Endothelial cell of umbilical vein (primary cell): ENCODE data around the gene RGS11. TPM values are rescaled to one million over a fixed set of nuclear protein-coding genes. Genes with fewer than 3 reads are reported as not detected.

Source experiments
- BruUV-seq: library from RNA; stranded (reverse); fragments of 400-500 nt; replicated peaks from 2 replicates; lab custom pipeline; 2021; lab: Mats Ljungman, UMichigan
- CTCF ChIA-PET: fragments of 300-600, 350-600 bp; sonication (Branson Sonifier 250); formaldehyde crosslinking; loops from one replicate; lab custom pipeline; 2021; ENCODE audit warnings: antibody characterized with exemption, inconsistent platforms; lab: Charles Lee
- POLR2A ChIA-PET: fragments of 300-600, 350-600 bp; sonication (Branson Sonifier 250); formaldehyde crosslinking; loops from one replicate; lab custom pipeline; 2021; ENCODE audit warnings: antibody characterized with exemption, inconsistent platforms; lab: Charles Lee
- DNase-seq: peaks from one replicate; pipeline ENCODE4 v3.0.0-alpha.2; 2011; ENCODE audit warnings: low read depth, low spot score
- FAIRE-seq: peaks from 2 replicates; lab custom pipeline; 2011; peaks lifted over from hg19 to GRCh38; lab: Jason Lieb, UNC
- H2AFZ ChIP-seq: 2 replicates; pipeline ENCODE4 v1.6.0; 2012; ENCODE audit warnings: low read depth, low read length, control low read depth, inconsistent platforms
- H3K27ac ChIP-seq: 2 replicates; pipeline ENCODE4 v1.5.1; 2011; ENCODE audit warnings: low read depth, mild to moderate bottlenecking, control low read depth, low read length, moderate library complexity; ENCODE audit not compliant: insufficient read depth
- H3K27me3 ChIP-seq, 2 experiments: 2 replicates each; pipeline versions ENCODE4 v1.6.0 to v1.6.1; 2011; ENCODE audit warnings: low read length in 2 of 2, mixed read lengths in 1 of 2; ENCODE audit not compliant: control insufficient read depth in 2 of 2, insufficient read depth in 2 of 2
- H3K36me3 ChIP-seq, 2 experiments: 2 replicates in 1 of 2; 3 replicates in 1 of 2; pipeline ENCODE4 v1.5.1; 2011; ENCODE audit warnings: low read length in 2 of 2, mild to moderate bottlenecking in 1 of 2, moderate library complexity in 1 of 2; ENCODE audit not compliant: control insufficient read depth in 2 of 2, insufficient read depth in 2 of 2; ENCODE audit errors: extremely low read depth in 1 of 2
- H3K4me1 ChIP-seq: 3 replicates; pipeline ENCODE4 v1.5.1; 2011; ENCODE audit warnings: mild to moderate bottlenecking, low read length; ENCODE audit not compliant: control insufficient read depth, insufficient read depth; ENCODE audit errors: extremely low read depth
- H3K4me2 ChIP-seq: 2 replicates; pipeline ENCODE4 v1.6.1; 2011; ENCODE audit warnings: low read length, control low read depth, mixed read lengths; ENCODE audit not compliant: insufficient read depth
- H3K4me3 ChIP-seq, 3 experiments: fragments of 200-600 bp in 1 of 3; sonication (generic), shearing (Covaris generic) in 1 of 3; replicated peaks in 1 of 3; 2 replicates each; pipeline ENCODE4 v1.5.1; 2011 to 2016; ENCODE audit warnings: control low read depth in 3 of 3, low read length in 3 of 3, mild to moderate bottlenecking in 2 of 3, inconsistent platforms in 1 of 3, low read depth in 1 of 3, moderate library complexity in 1 of 3; ENCODE audit not compliant: insufficient read depth in 1 of 3
- H3K79me2 ChIP-seq: 2 replicates; pipeline ENCODE4 v1.6.0; 2012; ENCODE audit warnings: low read length, inconsistent platforms; ENCODE audit not compliant: control insufficient read depth, insufficient read depth
- H3K9ac ChIP-seq: replicated peaks from 2 replicates; pipeline ENCODE3; 2011; ENCODE audit warnings: low read length, control low read depth; ENCODE audit not compliant: insufficient read depth; ENCODE audit errors: extremely low read depth
- H3K9me1 ChIP-seq: replicated peaks from 3 replicates; pipeline ENCODE4 v1.6.0; 2011; ENCODE audit warnings: mild to moderate bottlenecking, low read length; ENCODE audit not compliant: control insufficient read depth, insufficient read depth; ENCODE audit errors: extremely low read depth
- H3K9me3 ChIP-seq: replicated peaks from 2 replicates; pipeline ENCODE4 v1.5.1; 2012; ENCODE audit warnings: low read length, inconsistent platforms; ENCODE audit not compliant: control insufficient read depth, insufficient read depth
- H4K20me1 ChIP-seq: replicated peaks from 2 replicates; pipeline ENCODE3; 2011; ENCODE audit warnings: mild to moderate bottlenecking, low read length; ENCODE audit not compliant: control insufficient read depth, insufficient read depth; ENCODE audit errors: extremely low read depth
- CTCF ChIP-seq, 2 donors: IDR thresholded peaks; 1 replicate in 1 of 2; 2 replicates in 1 of 2; pipeline ENCODE4 v1.5.1; 2011; ENCODE audit warnings: low read length in 2 of 2, mild to moderate bottlenecking in 2 of 2, moderate library complexity in 2 of 2, control low read depth in 1 of 2, inconsistent platforms in 1 of 2, low read depth in 1 of 2; ENCODE audit not compliant: insufficient read depth in 1 of 2; ENCODE audit errors: extremely low read depth in 1 of 2
- EZH2 ChIP-seq: IDR thresholded peaks from 2 replicates; pipeline ENCODE4 v1.6.1; 2012; ENCODE audit warnings: borderline replicate concordance, low read depth, mild to moderate bottlenecking, moderate library complexity, low read length, inconsistent platforms; ENCODE audit not compliant: severe bottlenecking
- FOS ChIP-seq: IDR thresholded peaks from 2 replicates; pipeline ENCODE4 v1.6.1; 2011; ENCODE audit warnings: mild to moderate bottlenecking, low read length, moderate library complexity, borderline replicate concordance; ENCODE audit not compliant: insufficient read depth
- GATA2 ChIP-seq: IDR thresholded peaks from 2 replicates; pipeline ENCODE4 v1.7.0; 2011; ENCODE audit warnings: low read depth, mild to moderate bottlenecking, moderate library complexity, mixed read lengths, low read length; ENCODE audit not compliant: insufficient read length, insufficient read depth
- JUN ChIP-seq: IDR thresholded peaks from 2 replicates; pipeline ENCODE4 v1.6.1; 2011; ENCODE audit warnings: borderline replicate concordance, low read depth; ENCODE audit not compliant: insufficient read length, insufficient read depth
- MAX ChIP-seq: IDR thresholded peaks from 2 replicates; pipeline ENCODE4 v1.6.1; 2011; ENCODE audit not compliant: insufficient read depth, insufficient read length
- MYC ChIP-seq: IDR thresholded peaks from one replicate; pipeline ENCODE4 v1.6.1; 2011; ENCODE audit warnings: mild to moderate bottlenecking, low read depth, low read length
- POLR2A ChIP-seq: IDR thresholded peaks from 2 replicates; pipeline ENCODE4 v1.6.1; 2012; ENCODE audit warnings: low read depth, mild to moderate bottlenecking, control low read depth, low read length
- POLR2AphosphoS5 ChIP-seq: IDR thresholded peaks from 2 replicates; pipeline ENCODE4 v1.6.1; 2012; ENCODE audit warnings: low read depth, mild to moderate bottlenecking, control low read depth, low read length, moderate library complexity; ENCODE audit not compliant: insufficient read depth
- dilution Hi-C: fragments of 300-500 bp; cut with MboI; formaldehyde crosslinking; loops from one replicate; pipeline ENCODE4 v1.15.0; 2019; ENCODE audit warnings: low sequenced_read_pairs; ENCODE audit not compliant: extremely low pct_ligation_motif_present
- intact Hi-C: fragments of 100-400 bp; cut with micrococcal nuclease; formaldehyde crosslinking; loops from one replicate; pipeline ENCODE4 v1.10.0; 2022
- polyA plus RNA-seq, 4 experiments: library from polyadenylated mRNA; depleted of rRNA in 3 of 4; stranded (reverse) in 3 of 4; unstranded in 1 of 4; fragments of >200 nt; gene quantifications; 2 replicates each; pipeline versions ENCODE4 v1.2.1 to v1.2.3, GENCODE V29; 2011 to 2012; ENCODE audit warnings: missing spikeins in 1 of 4
- total RNA-seq: library from RNA; stranded (reverse); gene quantifications from 2 replicates; pipeline ENCODE4 v1.2.3, GENCODE V29; 2021

The RGS11 gene
- total and polyA plus RNA-seq, 2 donors (not counting 3 experiments of a cell fraction or from before 2014, with no cell fraction given), result 3.0 to 4.9 TPM

- CTCF ChIA-PET, result interaction anchor here (1.2 to 1.7 kb wide), 2 partner anchors 10 to 47 kb away, joined by 3 to 4 read pairs; no protein-coding TSS in a partner anchor
- POLR2A ChIA-PET, result no interaction called here
- Histone ChIP-seq H3K9me3 (no peaks in the 10 kb centered on the region), H3K27ac (no peak overlapping the region), H3K4me3 (no peak overlapping the region), H3K9ac (no peak overlapping the region), H4K20me1 (no peaks in the 10 kb centered on the region), H3K79me2 (no peaks in the 10 kb centered on the region), H3K4me2 (no peak overlapping the region), H3K27me3 (no peaks in the 10 kb centered on the region), H3K4me1 (no peaks in the 10 kb centered on the region), H3K9me1 (no peaks in the 10 kb centered on the region), H2AFZ (no peak overlapping the region), H3K36me3 (peaks cover 0 to 26% of the 10 kb centered on the region in 2 experiments)
- dilution Hi-C loops (no loop called here), intact Hi-C loops (no loop called here)
- no peak for FAIRE-seq
- TF ChIP-seq MYC, result no peak
- TF ChIP-seq POLR2A, result no peak
- TF ChIP-seq MAX, result no peak
- TF ChIP-seq GATA2, result no peak
- no peak for TF ChIP-seq FOS
- DNase-seq, result no peak
- no TSS peak for BruUV-seq
Observed at GRCh38 chr16:301950-302349, 26.2 kb upstream of the RGS11 start.

- no TSS peak for BruUV-seq
- no peaks in the 10 kb centered on the region for H3K79me2 ChIP-seq
- CTCF ChIA-PET, result interaction anchor here (1.7 kb wide), 1 partner anchor 48 kb away, joined by 3 read pairs; no protein-coding TSS in a partner anchor
- intact Hi-C loops (no loop called here), dilution Hi-C loops (no loop called here)
- H3K36me3 ChIP-seq, result peaks cover 0 to 21% of the 10 kb centered on the region in 2 experiments
- H3K4me2 ChIP-seq, result no peak overlapping the region
- H3K4me3 ChIP-seq, result no peak overlapping the region
- H3K27me3 ChIP-seq, result no peaks in the 10 kb centered on the region
- FAIRE-seq (no peak), DNase-seq (no peak)
- H3K27ac ChIP-seq, result no peak overlapping the region
- H3K9me1 ChIP-seq, result no peaks in the 10 kb centered on the region
- no peak overlapping the region for H2AFZ ChIP-seq
- H3K9ac ChIP-seq, result no peak overlapping the region
- POLR2A ChIA-PET, result no interaction called here
- H3K9me3 ChIP-seq, result no peaks in the 10 kb centered on the region
- no peaks in the 10 kb centered on the region for H3K4me1 ChIP-seq
- no peaks in the 10 kb centered on the region for H4K20me1 ChIP-seq
- TF ChIP-seq POLR2A (no peak), EZH2 (no peak), GATA2 (no peak), POLR2AphosphoS5 (no peak), CTCF (IDR thresholded peaks at IDR 0.05; ENCODE audit: extremely low read depth in 1 of 2, insufficient read depth in 1 of 2, low read depth in 1 of 2, low read length in 2 of 2) (no peak), JUN (no peak)
Observed at GRCh38 chr16:301235-301634, 25.5 kb upstream of the RGS11 start.
